ENCODE data around the gene ABCA13.

ABCA13 gene

DNA sequence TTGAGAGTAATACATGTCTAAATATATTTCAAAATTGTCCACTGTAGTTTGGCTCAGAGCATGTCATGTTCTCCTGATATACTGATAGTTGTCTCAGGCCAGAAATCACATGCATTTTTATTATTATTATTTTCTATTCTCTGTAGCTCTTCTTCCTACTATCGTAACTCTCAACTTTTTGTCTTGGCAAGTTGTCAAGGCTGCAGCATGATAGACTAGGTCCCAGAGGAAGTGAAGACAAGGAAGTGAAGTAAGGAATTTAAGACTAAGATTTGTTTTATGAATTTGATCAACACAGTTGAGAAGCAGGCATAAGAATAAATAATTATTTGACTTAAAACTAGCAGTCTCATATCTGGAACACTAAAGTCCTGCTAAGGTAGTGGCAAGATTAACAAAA is 369.5 kb downstream of the ABCA13 start:
- TF ChIP-seq ZFX (IDR thresholded peaks at IDR 0.05) = no peak
- TF ChIP-seq, protein P1, sequence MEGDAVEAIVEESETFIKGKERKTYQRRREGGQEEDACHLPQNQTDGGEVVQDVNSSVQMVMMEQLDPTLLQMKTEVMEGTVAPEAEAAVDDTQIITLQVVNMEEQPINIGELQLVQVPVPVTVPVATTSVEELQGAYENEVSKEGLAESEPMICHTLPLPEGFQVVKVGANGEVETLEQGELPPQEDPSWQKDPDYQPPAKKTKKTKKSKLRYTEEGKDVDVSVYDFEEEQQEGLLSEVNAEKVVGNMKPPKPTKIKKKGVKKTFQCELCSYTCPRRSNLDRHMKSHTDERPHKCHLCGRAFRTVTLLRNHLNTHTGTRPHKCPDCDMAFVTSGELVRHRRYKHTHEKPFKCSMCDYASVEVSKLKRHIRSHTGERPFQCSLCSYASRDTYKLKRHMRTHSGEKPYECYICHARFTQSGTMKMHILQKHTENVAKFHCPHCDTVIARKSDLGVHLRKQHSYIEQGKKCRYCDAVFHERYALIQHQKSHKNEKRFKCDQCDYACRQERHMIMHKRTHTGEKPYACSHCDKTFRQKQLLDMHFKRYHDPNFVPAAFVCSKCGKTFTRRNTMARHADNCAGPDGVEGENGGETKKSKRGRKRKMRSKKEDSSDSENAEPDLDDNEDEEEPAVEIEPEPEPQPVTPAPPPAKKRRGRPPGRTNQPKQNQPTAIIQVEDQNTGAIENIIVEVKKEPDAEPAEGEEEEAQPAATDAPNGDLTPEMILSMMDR (conservative IDR thresholded peaks at IDR 0.05) = no peak

DNA sequence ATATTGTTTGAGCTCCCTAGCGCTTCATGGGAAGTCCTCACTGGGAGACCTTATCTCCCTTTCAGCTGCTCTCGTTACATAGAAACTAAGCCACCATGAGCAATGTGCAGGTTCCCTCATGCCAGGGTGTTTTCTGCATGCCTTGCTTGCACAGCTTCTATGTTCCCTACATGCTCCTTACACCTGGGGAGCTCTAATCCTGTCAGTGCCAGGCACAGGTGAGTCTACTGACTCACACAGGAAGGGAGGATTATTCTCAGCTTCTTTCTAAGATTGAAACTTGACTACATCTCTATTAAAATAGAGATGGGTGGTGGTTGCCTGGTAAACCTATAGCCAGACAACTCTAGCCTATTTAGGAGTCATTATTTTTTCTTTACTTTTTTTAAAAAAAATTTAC is 377.4 kb downstream of the ABCA13 start:
- TF ChIP-seq, protein P1 (conservative IDR thresholded peaks at IDR 0.05) = no peak
- TF ChIP-seq ZFX (IDR thresholded peaks at IDR 0.05) = no peak
- H3K27ac ChIP-seq = no peak overlapping the region

More for the DNA sequence above, 369.5 kb downstream of the ABCA13 start:
- no peak overlapping the region for H3K27ac ChIP-seq

GRCh38 chr7:48551652-48552051 is 380.4 kb downstream of the ABCA13 start:
- TF ChIP-seq, protein P1 (conservative IDR thresholded peaks at IDR 0.05) = no peak
- TF ChIP-seq ZFX (IDR thresholded peaks at IDR 0.05) = no peak

GRCh38 chr7:48563334-48563733 is 392.1 kb downstream of the ABCA13 start:
- TF ChIP-seq, protein P1 (conservative IDR thresholded peaks at IDR 0.05) = no peak
- no peak for TF ChIP-seq ZFX (IDR thresholded peaks at IDR 0.05)
- H3K27ac ChIP-seq = no peak overlapping the region

More at GRCh38 chr7:48551652-48552051, 380.4 kb downstream of the ABCA13 start:
- H3K27ac ChIP-seq = no peak overlapping the region

DNA sequence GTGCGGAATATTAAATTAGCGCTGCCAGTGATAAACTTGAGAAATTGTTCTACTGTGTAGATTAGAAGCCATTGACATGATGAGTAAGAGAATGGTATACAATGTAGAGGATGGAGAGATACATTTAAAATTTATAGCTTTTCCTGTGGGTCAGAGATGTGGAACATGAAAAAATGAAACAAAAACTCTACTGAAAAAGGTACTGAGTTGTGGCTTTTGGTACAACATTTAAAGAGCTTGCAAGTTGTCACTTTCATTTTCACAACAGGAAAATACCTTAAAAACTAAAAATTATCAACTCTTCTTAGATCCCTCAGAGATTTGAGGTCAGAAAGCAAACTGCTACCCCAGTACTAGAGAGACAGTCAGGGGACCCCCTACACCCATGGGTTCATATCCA is 404.3 kb downstream of the ABCA13 start:
- TF ChIP-seq, protein P1 (conservative IDR thresholded peaks at IDR 0.05) = no peak
- TF ChIP-seq ZFX (IDR thresholded peaks at IDR 0.05) = no peak
- no peak overlapping the region for H3K27ac ChIP-seq

DNA sequence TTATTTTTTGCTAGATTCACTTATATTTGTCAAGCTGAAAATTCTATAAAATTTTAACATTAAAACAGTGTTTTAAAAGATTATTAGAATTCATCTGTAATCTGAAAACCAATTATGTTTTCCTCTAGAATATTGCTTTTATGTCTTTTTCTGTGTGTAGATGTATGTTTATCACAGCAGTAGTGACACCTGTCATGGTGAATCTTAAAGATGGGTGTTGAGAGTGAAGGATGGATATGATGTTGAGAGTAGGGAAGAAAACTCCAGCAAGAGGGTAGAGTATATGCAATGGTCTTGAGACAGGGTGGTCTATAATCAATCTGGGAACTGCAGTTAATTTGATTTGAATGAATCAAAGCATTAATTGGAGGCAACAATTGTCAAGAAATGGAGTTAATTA is 416.2 kb downstream of the ABCA13 start:
- TF ChIP-seq, protein P1 (conservative IDR thresholded peaks at IDR 0.05) = no peak
- TF ChIP-seq ZFX (IDR thresholded peaks at IDR 0.05) = no peak
- no peak overlapping the region for H3K27ac ChIP-seq

- no peak overlapping the region for H3K27ac ChIP-seq
- TF ChIP-seq, protein P1 (conservative IDR thresholded peaks at IDR 0.05) = no peak
- no peak for TF ChIP-seq ZFX (IDR thresholded peaks at IDR 0.05)
Observed at GRCh38 chr7:48594349-48594748, 423.1 kb downstream of the ABCA13 start.
